NOMO-1 treated with dmso at 0.1 percent for 144 hours (cell line): Measurements from ENCODE around the gene EME2.
"Not testable (repeated sequence)": the region's sequence is repeated elsewhere in the genome, so short reads cannot be mapped to it uniquely, and the experiment has no call there.

Experiments
- DNase-seq: peaks from one replicate; lab custom pipeline; 2025; ENCODE audit not compliant: unreplicated experiment; lab: John Stamatoyannopoulos, UW

Gene EME2

DNA sequence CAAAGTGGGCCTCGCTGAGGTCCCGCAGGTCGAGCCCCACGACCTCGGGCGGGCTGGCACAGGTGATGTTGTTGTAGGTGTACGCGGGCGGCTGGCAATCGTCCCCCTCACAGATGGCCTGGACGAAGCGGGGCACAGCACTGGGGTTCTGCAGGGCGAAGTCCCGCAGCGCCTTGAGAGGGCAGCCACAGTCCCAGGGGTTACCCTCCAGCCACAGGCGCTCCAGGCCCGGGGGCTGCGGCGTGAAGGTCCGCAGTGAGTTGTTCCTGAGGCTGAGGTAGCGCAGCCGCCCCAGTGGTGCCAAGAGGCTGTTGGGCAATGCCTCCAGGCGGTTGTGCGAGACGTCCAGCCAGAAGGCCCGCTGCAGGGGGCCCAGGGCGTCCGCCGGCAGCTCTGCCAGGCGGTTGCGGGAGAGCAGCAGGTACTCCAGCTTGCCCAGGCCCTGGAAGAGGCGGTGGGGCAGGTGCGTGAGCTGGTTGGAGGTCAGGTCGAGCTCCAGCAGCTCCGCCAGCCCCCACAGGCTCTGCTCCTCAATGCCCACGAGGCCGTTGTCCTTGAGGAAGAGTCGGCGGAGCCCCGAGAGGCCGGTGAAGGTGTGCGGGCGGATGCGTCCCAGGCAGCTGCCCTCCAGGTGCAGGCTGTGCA, 18.1 kb downstream of the EME2 start:
- no peak for DNase-seq

- DNase-seq: no peak
Measured at GRCh38 chr16:1791256-1791942, 18.8 kb downstream of the EME2 start.

- no peak for DNase-seq
Measured at GRCh38 chr16:1791943-1792812, 19.6 kb downstream of the EME2 start.

GRCh38 chr16:1792836-1793577, 20.4 kb downstream of the EME2 start:
- DNase-seq: no peak

- no peak for DNase-seq
Measured at GRCh38 chr16:1793578-1794220, 21.1 kb downstream of the EME2 start, which contains the start of gene IGFALS. IGFALS (minus strand) TSS chr16:1793705; CDS start chr16:1793652, 53 bp downstream.

DNA sequence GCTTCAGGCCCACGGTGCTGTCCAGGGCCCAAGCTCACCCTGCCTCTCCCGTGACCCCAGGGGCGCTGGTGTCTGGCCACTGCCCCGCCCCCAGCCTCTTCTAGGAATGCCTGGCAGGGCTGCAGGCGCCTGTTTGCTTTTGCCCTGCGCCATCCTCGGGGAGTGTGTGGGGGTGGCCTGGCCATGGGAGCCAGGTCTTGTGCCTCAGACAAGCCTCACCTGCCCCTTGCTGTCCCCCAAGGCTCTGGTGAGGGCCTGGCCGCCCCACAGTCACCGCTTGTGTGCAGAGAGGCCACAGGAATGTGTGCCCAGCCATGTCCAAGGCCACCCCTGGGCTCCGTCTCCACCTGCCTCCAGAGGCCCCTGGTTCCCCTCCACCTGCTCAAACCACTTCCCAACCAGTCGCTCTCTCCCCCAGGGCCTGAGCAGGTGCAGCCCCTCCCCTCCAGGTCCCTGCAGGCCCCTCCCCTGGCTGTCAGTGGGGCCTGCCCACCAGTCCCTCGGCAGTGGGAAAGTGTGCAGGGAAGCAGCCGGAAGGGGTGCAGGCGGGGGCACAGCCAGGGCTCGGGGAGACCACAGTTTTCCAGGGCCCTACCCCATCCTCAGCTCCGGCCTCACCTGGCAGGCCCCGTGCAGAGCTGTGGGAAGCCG, 21.7 kb downstream of the EME2 start:
- DNase-seq: no peak

- DNase-seq: no peak
Measured at GRCh38 chr16:1794908-1795666, 22.5 kb downstream of the EME2 start.

DNA sequence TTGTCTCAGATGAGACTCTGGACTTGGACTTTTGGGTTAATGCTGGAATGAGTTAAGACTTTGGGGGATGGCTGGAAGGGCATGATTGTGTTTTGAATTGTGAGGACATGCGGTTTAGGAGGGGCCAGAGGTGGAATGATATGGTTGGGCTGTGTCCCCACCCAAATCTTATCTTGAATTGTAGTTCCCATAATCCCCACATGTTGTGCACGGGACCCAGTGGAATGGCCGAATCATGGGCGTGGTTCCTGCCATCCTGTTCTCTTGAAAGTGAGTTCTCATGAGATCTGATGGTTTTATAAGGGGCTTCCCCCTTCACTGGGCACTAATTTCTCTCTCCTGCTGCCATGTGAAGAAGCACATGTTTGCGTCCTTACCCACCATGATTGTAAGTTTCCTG, 26.7 kb downstream of the EME2 start:
- not testable (repeated sequence) for DNase-seq

GRCh38 chr16:1800701-1801100, 28.1 kb downstream of the EME2 start:
- no peak for DNase-seq

GRCh38 chr16:1807626-1808025, 35.0 kb downstream of the EME2 start:
- DNase-seq: no peak

- no peak for DNase-seq
Measured at GRCh38 chr16:1808691-1809090, 36.1 kb downstream of the EME2 start.

DNA sequence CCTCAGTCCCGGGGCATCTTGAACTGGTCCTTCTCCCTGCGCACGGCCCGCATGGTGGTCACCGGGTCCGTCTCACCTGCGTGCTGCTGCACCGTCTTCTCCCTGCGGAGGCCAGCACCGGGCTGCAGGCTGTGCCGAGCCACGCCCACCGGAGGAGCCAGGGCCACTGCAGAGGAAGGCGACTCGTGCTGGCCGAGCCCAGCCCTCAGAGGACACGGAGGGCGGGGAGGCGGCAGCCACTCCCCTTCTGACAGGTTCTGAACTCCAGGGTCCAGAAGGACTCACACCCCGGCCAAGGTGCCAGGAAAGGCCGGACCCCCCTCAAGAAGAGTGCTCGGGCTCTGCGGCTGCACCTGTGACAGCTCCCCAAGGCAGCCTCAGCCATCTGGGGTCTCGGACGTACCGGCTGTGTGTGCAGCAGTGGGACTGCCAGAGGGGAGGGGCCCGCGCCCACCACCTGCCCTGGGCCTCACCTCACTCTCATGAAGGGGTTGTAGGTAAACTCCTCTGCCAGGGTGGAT, 36.7 kb downstream of the EME2 start:
- no peak for DNase-seq

DNA sequence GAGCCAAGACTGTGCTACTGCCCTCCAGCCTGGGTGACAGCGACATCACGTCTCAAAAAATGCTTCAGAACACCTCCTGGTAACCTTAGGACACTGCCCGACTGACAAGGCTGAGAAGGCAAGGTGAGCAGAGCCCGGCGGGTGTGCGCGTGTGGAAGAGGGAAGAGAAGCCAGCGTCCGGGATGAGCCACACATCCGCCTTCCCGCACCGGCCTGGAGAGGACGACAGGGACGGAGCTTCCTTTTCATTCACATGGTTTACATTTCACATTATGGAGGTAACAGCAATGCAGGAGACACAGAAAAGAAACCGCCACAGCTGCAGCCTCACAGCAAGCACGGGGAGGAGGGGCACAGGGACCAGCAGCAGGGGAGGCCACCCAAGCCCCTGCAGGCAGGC, 37.5 kb downstream of the EME2 start:
- DNase-seq: no peak

GRCh38 chr16:1810536-1810935, 37.9 kb downstream of the EME2 start:
- DNase-seq: no peak

DNA sequence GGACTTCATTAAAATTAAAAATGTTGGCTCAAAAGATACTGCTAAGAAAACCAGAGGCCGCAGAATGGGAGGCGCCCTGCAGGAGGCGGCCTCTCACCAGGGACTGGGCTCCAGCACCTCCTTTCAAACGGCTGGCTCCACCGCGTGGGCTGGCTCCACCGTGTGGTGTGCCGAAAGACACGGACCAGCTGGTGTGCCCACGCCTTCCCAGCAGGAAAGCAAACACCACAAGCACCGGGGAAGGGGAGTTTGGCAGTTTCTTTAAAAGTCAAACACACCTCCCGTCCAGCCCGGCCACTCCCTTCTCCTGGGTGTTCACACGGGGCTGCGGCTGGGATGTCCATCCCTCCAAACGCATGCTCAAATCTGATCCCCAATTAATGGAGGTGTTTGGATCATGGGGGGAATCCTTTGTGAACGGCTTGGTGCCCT, 40.1 kb downstream of the EME2 start:
- no peak for DNase-seq

- DNase-seq: no peak
Measured at GRCh38 chr16:1815461-1815860, 42.9 kb downstream of the EME2 start.

GRCh38 chr16:1816396-1817275, 44.0 kb downstream of the EME2 start:
- DNase-seq: no peak

- DNase-seq: no peak
Measured at GRCh38 chr16:1817276-1817589, 44.6 kb downstream of the EME2 start.
